Measurements from ENCODE around the gene SHC3. TPM values are rescaled to one million over a fixed set of nuclear protein-coding genes. Genes with fewer than 3 reads are reported as not detected.
"Not testable (repeated sequence)": the region's sequence is repeated elsewhere in the genome, so short reads cannot be mapped to it uniquely, and the experiment has no call there.

SHC3 gene
- total RNA-seq, result 1.1 and 2.1 TPM in 2 replicates

DNA sequence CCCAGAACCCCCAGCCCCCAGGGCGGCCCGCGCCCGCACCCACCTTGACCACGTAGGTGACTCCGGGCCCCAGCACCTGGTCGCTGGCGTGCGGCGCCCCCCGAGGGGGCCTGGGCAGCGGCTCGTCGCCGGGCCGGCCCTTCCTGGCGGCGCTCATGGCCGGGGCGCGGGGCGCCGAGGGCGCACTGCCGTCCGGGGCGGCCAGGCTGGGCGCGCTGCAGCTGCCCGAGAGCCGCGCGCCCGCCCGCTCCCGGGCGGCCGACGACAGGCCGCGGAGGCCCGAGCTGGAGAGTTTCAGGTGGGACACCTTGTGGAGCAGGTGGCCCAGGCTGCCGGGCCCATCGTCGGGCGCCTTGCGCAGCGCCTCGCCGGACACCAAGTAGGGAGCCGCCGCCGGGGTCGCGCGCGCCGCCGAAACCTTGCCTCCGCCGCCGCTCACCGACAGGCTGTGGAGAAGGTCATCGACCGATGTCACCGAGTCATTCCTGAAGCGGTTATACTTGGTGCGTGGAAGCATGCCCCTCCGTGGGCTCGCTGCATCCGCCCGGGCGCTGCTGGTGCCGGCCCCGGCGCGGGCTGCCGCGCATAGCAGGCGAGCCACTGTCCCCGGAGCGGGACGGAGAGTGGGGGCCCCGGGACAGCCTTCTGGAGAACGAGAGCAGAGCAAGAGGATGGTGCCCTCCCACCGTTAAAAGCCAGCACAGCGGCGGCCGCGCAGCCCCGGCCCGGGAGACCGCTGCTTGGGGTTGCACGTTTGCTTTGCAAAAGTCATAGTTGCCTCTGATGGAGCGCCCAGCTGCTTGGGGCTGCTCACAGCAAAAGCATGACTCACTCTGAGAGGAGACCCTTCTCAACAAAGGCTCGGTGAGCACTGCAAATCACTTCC lies at the start of gene SHC3:
Gene SHC3 (minus strand): TSS at position 875 of the 886 bp plus-strand sequence. CDS start 358 bp downstream, at position 517.
- peak; percentile 17 for DNase-seq (ENCODE audit: low read depth)

DNA sequence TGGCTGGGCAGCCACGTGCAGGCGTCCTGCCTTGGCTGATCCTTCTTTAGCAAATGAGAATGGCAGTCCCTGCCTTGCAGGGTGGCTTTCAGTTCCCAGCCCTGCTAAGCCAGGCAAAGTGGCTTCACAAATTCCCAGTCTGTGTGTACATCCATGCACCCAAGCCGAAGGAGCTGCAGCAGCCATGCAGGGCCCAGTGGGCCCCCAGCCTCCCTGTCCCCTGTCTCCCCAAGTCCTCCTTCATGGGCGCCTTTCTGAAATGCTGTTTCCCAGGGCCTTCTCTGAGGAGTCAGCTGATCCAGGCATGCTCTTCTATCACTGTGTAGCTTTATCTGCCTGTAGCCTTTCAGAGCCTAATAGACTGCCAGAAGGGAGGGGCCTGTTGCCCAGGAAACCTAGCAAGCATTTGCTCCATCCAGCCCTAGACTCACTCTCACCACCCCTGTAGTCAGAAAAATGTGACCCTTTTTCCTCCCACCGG lies 47.4 kb upstream of the SHC3 start:
- DNase-seq (ENCODE audit: low read depth), result no peak

DNA sequence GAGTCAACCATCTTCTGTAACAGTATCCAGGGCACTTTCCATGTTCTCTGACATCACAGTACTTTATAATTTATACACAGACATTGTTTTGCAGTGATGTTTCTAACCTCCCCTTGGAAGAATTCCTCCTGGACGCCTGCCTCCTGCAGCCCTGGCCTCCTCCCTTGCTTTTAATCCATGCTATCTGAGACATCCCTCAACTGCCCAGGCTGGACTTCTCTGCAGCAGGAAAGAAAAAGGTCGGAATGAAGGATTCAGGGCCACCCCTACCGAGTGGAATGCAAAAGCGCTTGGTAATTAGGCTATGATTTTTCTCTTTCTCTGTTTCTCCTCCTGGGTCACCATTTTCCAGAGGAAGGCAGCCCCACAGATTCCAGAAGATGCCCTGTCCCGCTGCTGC lies 47.0 kb upstream of the SHC3 start:
- no peak for DNase-seq (ENCODE audit: low read depth)

- no peak for DNase-seq (ENCODE audit: low read depth)
These were observed 46.4 kb upstream of the SHC3 start for GRCh38 chr9:89225036-89225435.

- no peak for DNase-seq (ENCODE audit: low read depth)
These were observed 46.0 kb upstream of the SHC3 start for GRCh38 chr9:89224633-89225032.

DNA sequence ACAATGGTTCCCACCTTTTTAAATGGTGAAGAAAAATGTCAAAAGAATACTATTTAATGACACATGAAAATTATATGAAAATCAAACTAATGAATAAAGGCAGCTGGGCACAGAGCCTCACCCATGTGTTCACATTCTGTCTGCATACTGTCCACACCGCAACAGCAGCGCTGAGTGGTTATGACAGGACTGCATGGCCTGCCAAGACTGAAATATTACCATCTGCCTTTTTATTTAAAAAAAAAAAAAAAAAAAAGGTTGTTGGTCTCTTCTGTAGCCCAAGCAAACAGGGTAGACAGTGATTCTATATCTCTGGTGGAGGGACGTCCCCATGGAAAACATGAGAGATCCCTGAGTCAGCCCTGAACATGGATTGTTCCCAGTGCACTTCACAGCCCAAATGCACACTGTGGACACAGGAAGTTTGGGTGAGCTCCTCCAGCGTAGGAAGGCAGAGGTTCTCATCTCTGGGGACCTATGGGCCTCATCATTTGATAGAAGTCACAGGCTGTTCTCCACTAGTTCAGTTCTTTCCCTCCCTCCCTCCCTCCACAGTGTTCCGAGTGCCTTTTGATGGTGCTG lies 44.9 kb upstream of the SHC3 start:
- no peak for DNase-seq (ENCODE audit: low read depth)

- no peak for DNase-seq (ENCODE audit: low read depth)
These were observed 41.0 kb upstream of the SHC3 start for GRCh38 chr9:89219637-89220036.

DNA sequence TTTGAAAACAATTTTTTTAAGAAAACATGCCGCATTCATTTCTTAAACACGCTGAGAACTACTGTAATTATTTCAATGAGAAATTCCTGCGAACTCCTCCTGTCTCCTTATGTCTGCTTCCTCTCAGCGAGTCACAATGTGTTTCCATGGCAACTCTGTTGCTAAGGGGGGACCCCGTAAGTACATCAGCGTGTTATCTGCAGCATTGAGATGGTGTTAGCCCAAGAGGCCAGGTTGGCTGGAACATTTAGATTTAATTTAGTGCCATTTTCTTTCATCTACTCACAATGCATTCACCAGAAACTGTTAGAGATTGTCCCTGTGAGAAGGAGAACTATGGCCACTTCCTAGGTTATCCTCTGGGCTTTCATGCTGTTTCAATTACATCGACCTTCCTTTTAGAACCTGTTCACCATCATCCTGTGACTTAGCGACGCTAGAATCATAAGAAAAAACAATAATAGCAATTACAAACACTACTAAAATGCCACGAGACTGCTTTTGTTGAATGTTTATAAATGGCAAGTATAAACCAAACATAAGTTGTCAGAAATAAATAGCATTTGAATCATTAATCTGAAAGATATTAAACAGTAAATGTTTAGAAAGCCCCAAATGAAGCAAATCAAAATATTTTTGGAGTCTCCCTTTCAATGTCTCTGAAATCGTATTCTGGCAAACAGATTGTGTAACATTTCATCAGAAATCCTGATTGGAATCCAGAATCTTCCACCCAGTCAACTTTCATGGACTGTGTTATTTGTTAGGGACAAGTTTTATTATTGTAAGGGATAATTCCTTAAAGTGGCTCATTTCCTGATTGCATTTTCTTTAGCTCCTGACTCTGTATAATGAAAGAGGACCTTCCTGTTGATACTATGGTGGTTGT lies 39.7 kb upstream of the SHC3 start:
- no peak for DNase-seq (ENCODE audit: low read depth)

- DNase-seq (ENCODE audit: low read depth), result no peak
These were observed 36.7 kb upstream of the SHC3 start for GRCh38 chr9:89215342-89215741.

DNA sequence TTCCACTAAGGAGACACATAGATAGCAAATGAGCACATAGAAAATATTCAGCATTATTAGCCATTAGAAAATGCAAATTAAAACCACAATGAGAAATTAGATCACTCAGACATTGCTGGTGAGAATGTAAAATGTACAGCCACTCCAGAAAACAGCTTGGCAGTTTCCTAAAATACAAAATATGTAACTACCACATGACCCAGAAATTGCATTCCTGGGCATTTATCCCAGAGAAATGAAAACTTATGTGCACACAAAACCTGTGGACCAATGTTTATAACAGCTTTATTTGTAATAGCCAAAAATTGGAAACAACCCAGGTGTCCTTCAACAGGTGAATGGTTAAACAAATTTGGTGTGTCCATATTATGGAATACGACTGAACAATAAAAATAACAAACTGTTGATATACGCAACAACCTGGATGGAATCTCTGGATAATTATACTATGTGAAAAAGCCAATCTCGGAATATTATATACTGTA lies 34.8 kb upstream of the SHC3 start:
- no peak for DNase-seq (ENCODE audit: low read depth)

- no peak for DNase-seq (ENCODE audit: low read depth)
These were observed 33.6 kb upstream of the SHC3 start for GRCh38 chr9:89212171-89212570.

- not testable (repeated sequence) for DNase-seq (ENCODE audit: low read depth)
These were observed 30.7 kb upstream of the SHC3 start for GRCh38 chr9:89209311-89209710.

GRCh38 chr9:89207026-89207425 lies 28.4 kb upstream of the SHC3 start:
- peak; percentile 66 for DNase-seq (ENCODE audit: low read depth)

GRCh38 chr9:89204801-89205200 lies 26.2 kb upstream of the SHC3 start:
- no peak for DNase-seq (ENCODE audit: low read depth)

DNA sequence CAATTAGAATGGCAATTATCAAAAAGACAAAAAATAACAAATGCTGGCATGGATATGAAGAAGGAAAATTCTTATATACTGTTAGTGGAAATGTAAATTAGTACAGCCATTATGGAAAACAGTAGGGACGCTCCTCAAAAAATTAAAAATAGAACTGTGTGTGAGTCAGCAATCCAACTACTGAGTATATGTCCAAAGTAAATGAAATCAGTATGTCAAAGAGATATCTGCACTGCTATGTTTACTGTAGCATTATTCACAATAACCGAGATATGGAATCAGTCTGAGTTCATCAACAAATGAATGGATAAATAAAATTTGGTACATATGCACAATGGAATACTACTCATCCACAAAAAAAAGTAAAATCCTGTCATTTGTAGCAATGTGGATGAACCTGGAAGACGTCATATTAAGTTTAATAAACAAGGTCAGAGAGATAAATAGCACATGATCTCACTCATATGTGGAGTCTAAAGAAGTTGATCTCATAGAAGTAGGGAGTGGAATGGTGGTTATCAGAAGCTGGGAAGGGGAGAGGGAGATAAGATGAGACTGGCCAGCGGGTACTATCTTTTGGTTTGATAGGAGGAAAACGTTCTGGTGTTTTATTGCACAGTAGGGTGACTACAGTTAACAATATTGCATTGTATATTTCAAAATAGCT lies 16.6 kb upstream of the SHC3 start:
- DNase-seq (ENCODE audit: low read depth), result no peak

- DNase-seq (ENCODE audit: low read depth), result no peak
These were observed 16.0 kb upstream of the SHC3 start for GRCh38 chr9:89194421-89195130.

GRCh38 chr9:89191004-89191403 lies 12.4 kb upstream of the SHC3 start:
- DNase-seq (ENCODE audit: low read depth), result no peak

GRCh38 chr9:89189215-89189614 lies 10.6 kb upstream of the SHC3 start:
- DNase-seq (ENCODE audit: low read depth), result peak; percentile 21

GRCh38 chr9:89187950-89188349 lies 9.3 kb upstream of the SHC3 start:
- no peak for DNase-seq (ENCODE audit: low read depth)

GRCh38 chr9:89187541-89187940 lies 8.9 kb upstream of the SHC3 start:
- no peak for DNase-seq (ENCODE audit: low read depth)

- DNase-seq (ENCODE audit: low read depth), result no peak
These were observed 8.3 kb upstream of the SHC3 start for GRCh38 chr9:89186960-89187359.
